HG03066 (cell line): ENCODE measurements around the gene SLC24A2.
"Not testable (repeated sequence)": the region's sequence is repeated elsewhere in the genome, so short reads cannot be mapped to it uniquely, and the experiment has no call there.

Experiments used
- ATAC-seq: cut with Tn5 transposase; IDR thresholded peaks from one replicate; pipeline ENCODE4 v1.9.1; 2021; ENCODE audit warnings: low read depth; ENCODE audit not compliant: unreplicated experiment

The SLC24A2 gene

DNA sequence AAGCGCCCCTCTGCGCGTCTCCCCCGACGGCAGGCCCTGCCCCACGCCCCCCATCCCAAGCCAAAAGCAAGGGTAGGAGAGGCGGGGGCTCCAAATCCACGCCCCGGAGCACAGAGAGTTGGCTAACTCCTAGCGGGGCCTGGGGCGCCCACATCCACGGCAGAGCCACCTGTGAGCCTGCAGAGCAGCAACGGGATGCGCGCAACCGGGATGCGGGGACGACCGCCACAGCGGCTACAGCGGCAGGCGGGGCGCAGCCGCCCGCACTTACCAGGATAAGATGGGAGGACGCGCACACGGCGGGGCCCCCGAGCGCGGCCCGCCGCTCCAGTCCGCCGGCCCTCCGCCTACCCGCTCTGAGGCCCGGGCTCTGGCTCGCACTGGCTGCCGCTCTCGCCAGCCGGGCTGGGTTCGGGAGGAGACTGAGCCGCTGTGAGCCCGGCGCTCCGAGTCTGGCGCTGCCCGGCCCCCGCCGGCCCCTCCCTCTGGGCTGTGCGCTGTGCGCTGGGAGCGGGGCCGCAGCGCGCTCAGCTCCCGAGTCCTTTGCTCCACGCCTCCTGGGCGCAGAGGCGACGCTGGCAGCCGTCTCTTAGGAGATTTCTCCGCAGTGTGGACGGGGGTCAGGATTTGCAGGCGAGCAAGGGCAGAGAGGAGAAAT is at the start of gene SLC24A2:
Gene SLC24A2 (minus strand): TSS at position 424 of the 658 bp plus-strand sequence.
- no peak for ATAC-seq

DNA sequence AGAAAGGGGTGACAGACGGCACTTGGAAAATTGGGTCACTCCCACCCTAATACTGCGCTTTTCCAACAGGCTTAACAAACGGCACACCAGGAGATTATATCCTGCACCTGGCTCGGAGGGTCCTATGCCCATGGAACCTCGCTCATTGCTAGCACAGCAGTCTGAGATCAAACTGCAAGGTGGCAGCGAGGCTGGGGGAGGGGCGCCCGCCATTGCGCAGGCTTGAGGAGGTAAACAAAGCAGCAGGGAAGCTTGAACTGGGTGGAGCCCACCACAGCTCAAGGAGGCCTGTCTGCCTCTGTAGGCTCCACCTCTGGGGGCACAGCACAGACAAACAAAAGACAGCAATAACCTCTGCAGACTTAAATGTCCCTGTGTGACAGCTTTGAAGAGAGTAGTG is 44.5 kb upstream of the SLC24A2 start:
- ATAC-seq = not testable (repeated sequence)

DNA sequence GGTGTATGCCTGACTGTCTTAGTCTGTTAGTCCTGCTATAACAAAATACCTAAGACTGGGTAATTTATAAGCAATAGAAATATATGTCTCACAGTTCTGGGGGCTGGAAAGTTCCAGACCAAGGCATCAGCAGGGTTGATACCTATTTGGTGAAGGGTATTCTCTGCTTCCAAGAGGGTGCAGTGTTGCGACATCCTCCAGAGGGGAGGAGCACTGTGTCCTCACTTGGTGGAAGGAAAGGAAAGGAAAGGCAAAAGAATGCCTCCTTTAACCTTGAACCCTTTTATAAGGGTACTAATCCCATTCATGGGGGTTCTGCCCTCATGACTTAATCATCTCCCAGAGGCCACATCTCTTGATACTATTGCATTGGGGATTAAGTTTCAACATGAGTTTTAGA is 42.0 kb upstream of the SLC24A2 start:
- ATAC-seq = no peak

- no peak for ATAC-seq
These were observed 39.8 kb upstream of the SLC24A2 start for GRCh38 chr9:19828576-19829109.

- no peak for ATAC-seq
These were observed 27.9 kb upstream of the SLC24A2 start for GRCh38 chr9:19816769-19817168.

- no peak for ATAC-seq
These were observed 23.4 kb upstream of the SLC24A2 start for GRCh38 chr9:19812194-19812593.

DNA sequence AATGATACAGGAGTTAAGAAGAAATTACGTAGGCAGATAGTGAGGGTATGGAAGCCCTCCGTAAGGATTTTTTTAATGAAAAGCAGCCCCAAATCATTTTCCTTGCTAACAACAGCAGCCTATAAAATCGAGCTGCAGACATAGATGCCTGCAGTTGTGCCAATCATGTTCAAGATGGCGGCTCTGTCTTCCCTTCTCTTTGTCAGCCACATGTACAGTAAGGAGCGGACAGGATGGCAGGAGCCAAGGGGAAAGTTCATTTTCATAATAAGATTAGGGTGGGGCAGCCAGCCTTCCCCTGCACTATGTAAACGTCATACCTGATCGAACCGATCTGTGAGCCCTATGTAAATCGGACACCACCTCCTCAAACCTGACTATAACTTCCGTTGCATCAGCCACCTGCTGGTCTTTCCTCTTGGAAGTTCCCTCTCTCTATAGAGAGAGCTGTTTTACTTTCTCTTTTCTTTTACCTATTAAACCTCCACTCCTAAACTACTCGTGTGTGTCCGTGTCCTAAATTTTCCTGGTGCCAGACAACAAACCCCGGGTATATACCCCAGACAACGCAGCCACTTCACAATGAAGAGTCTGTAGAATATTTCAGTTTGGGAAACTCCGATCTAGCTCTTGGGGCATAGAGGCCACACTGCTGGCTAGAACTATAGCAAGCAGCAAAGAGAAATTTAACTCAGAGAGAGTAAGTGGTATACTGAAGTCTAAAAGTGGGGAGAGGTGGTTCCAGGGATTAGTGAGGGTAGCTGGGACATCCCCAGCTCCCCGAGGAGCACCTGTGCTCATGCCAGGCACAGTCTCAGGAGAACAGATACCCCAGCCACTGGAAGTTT is 20.8 kb upstream of the SLC24A2 start:
- ATAC-seq = no peak

GRCh38 chr9:19807182-19807892 is 18.5 kb upstream of the SLC24A2 start:
- ATAC-seq = no peak

GRCh38 chr9:19804431-19804830 is 15.6 kb upstream of the SLC24A2 start:
- ATAC-seq = no peak

DNA sequence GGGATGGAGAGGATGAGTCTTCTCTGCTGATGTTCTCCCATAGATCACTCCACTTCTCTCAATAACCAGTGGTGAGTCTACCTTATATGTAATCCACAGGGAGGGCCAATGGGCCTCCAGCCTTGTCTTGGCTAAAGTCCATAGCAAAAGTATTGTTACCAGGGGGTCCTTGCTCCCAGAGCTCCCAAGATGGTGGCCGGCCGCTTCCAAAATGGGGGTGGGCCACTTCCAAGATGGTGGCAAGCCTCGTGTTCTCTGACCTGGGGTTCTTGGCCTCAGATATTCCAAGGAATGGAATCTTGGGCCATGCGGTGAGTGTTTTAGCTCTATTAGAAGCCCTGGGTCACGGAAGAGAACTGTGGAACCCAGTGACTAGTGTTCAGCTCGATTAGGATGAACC is 12.0 kb upstream of the SLC24A2 start:
- ATAC-seq = no peak

DNA sequence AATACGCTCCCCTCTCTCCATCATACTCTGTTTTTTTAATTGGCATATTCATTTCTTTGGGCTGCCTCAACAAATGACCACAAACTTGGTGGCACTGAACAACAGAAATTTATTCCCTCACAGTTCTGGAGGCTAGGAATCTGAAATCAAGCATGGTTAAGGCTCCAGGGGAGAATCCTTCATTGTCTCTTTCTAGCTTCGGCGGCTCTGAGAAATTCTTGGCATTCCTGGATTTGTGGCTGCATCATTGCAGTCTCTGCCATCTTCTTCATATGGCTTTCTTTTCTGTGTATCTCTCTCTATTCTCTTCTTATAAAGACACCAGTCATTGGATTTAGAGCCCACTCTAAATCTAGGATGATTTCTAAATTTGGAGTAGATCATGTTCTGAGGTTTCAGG is 10.9 kb upstream of the SLC24A2 start:
- no peak for ATAC-seq

DNA sequence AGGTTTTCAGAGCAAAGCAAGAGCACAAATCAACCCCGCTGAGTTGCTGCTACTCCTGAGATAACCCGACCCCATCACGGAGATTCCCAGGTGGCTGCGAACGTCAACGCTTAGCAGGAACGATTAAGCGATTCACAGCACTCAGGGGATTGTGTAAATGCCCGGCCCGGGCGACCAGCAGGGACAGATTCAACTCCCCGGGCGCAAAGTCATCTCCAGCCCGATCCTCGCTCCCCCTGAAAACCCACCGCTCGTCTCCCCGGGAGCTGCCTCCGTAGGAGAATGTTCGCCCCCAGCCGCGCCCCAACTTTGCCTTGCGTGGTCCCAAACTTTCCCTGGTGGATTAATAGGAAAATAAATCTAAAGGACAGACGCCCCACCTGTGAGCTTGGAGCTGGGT is 685 bp downstream of the SLC24A2 start:
- no peak for ATAC-seq

DNA sequence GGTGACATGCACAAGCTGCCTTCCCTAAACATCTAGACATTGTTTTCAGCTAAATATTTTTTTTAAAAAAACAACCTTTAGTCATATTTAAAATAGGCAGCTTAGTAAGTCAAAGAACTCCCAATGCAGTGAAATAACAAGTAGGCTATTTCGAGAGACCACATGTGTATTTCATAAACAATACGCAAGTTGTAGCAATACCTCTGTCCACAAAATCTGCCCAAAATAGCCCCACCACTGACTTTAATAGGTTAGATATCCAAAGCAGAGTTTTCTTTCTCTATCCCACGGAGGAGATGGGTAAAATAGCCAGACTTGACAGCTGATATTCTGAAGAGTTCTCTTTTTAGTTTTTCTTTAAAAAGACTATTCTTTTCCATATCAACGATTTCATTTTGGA is 1.2 kb downstream of the SLC24A2 start:
- ATAC-seq = no peak

- no peak for ATAC-seq
These were observed 3.6 kb downstream of the SLC24A2 start for GRCh38 chr9:19785230-19785629.

DNA sequence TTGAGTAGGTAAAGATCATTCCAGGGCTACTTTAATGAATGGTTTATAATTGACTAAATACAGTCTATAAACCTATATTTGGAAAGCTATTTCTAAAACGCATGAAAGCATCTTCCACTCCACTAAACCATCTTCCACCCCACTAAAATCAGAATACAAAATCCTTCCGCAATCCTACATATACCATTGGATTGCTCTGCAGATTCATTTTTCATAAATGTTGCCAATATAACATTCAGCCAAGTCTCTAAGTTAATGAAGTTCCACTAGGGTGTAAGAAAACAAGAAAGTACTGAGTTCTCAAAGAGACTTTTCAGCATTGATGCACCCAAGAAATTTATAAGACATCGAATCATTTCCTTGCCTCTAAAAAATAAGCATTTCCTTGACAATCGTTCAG is 4.7 kb downstream of the SLC24A2 start:
- no peak for ATAC-seq

- ATAC-seq = no peak
These were observed 5.3 kb downstream of the SLC24A2 start for GRCh38 chr9:19783500-19783899.

DNA sequence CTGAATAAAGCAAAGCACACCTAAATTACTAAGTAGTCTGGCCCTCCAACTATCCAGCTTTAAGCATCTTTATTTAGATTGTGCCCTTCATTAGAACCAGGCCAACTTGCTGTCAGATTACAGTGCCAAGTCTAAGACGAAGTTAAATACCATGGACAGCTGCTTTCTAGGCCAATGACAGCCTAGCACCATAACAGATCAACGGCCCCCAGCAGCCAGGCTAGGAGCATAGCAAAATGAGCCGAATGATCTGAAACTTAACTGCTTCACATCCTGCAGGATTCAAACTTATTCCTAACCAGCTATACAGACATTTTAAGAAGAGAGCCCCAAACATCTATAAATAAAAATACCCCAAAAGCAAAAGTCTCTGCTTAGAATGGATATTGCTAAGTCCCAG is 6.8 kb downstream of the SLC24A2 start:
- ATAC-seq = no peak

DNA sequence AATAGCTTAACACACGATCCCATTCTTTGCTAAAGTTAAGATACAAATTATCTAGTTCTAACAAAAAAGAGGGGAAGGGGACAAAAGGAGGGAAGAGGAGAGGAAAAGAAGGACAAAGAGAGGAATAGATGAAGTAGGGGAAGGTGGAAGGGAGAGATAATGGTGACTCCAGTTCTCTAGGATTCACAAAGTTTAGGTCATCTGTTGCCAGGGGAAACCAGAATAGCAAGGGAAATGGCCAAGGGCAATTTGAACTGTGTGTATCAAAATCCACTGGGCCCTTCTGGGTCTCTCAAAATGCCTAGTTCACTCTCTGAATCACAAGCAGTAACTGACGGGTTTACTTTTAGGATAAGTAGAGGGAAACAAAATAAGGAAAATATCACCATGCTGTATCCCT is 7.6 kb downstream of the SLC24A2 start:
- no peak for ATAC-seq

DNA sequence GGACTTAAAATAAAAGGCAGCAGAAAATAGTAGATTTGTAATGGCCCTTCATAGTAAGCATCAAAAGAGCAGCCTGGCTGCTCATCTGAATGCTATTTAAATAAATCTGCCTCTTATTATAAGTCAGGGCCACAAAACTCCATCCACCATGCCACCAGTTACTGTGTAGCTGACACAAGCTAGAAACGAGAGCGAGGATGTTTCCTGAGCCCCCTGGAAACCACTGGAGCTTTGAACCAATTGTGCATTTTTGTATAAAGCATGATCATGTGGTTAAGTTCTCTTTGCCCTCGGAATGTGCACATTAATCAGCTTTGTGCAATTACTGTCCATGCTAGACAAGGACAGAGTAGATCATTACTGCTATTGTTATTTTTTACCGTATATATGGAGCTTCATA is 17.4 kb downstream of the SLC24A2 start:
- ATAC-seq = no peak

DNA sequence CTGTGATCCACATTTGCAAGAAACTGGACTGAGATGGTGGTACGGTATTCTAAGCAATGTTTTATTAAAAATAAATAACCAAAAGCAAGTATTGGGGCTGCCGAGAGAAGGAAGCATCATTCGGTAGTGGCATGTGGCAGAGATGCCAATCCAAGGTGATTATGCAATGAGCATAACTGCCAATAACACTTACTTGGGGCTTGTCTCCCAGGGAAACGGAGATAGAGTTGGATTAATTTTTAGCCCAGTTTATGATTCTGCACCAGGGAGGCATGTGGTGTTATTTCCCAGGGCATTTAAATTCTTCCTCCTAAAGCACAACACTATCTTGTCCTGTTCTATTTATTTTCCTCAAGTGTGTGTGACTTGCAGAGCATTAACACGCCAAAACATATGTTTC is 17.9 kb downstream of the SLC24A2 start:
- no peak for ATAC-seq

GRCh38 chr9:19769213-19769612 is 19.6 kb downstream of the SLC24A2 start:
- ATAC-seq = no peak
